Measurements from ENCODE around the gene ADSS1.

Gene ADSS1

GRCh38 chr14:104795781-104796686 lies 72.0 kb downstream of the ADSS1 start:
- no peak for DNase-seq (ENCODE audit: low spot score)

- DNase-seq (ENCODE audit: low spot score), result no peak
Measured at GRCh38 chr14:104796687-104797081, 72.7 kb downstream of the ADSS1 start.
